ENCODE measurements around the gene PSMB5.
"Not testable (repeated sequence)": the region's sequence is repeated elsewhere in the genome, so short reads cannot be mapped to it uniquely, and the experiment has no call there.

Gene PSMB5

DNA sequence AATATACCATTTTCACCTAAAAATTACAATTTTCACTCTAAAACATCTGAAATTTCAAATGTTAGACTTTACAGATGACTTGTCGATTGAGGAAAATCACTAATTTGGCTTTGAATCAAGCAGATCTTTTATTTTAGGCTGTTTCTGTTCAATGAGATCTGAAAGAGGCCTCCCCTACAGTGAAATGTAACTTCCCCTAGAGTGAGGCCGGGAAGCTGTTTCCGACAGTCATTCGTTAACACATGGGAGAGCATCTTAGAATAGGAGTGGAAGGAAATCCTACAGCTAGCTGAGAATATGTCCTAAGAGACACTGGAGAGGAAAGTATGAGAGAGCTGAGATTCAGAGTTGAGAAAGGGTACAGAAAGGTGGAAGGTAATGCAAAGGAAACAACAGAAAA lies 19.1 kb downstream of the PSMB5 start:
- no peak for DNase-seq (ENCODE audit: low read depth, low spot score)

DNA sequence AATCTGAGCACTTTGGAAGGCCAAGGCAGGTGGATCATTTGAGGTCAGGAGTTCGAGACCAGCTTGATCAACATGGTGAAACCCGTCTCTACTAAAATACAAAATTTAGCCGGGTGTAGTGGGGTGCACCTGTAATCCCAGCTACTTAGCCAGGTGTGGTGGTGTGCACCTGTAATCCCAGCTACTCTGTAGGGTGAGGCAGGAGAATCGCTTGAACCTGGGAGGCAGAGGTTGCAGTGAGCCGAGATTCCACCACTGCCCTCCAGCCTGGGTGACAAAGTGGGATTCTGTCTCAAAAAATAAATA lies 21.0 kb downstream of the PSMB5 start:
- DNase-seq (ENCODE audit: low read depth, low spot score): not testable (repeated sequence)

DNA sequence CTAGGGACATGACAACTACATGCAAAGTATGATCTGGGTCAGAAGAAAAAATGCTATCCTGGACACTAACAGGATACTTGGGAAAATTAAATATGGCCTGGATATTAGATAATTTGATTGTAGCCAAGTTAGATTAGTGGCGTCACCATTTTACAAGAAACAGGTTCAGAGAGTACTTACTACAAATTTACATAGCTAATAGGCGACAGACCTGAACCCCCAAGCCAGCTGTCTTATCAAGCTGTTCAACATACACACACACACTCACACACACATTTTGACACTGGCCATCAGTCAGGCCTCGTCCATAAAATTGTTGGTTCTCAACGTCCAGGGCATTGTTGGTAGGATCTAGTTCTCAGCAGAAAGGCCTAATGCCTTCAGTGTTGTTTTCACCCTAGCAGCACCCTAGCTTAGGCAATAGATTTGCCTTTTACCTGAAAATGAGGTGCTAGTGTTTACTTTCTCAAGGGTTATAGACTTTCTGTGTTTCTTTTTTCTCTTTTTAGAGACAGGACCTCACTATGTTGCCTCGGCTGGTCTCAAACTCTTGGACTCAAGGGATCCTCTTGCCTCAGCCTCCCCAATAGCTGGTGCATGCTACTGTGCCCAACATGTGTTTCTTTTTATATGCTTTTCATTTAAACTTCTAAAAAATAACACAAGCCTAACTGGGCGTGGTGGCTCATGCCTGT lies 21.5 kb downstream of the PSMB5 start:
- no peak for DNase-seq (ENCODE audit: low read depth, low spot score)

DNA sequence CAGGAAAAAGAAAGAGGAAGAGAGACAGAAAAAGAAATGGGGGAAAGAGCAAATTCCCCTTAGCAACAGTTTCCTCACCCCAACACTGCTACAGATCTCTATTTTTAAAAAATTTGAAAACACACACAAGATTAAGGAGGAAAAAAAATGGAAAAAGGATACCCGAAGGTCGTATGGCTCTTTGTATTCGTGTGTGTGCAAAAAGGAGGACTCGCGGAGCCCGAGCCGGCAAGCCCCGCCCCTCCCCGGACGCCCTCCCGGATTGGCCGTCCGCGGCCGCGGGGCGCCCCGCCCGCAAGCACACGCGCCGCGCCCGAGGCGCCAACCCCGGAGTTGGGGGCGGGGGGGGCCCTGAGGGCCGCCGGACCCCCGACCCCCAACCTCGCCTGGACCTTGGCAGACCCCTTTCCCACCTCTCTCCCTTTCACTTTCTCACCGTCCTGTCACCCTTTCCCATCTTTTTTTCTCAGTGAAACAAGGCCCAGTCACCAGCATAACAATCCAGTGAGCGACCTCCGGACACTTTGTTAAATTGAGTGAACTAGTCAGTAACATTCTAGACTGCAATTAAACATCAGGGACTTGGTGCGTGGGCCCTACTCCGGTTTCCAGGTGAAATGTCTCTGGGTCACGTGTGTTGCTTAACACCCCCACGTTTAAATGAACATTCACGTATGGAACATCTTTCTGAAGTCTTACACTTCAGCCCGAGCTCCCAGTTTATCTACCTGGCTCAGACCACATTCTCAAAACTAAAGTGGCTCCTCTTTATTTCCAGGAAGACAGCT lies 24.6 kb downstream of the PSMB5 start, which contains the start of gene C14orf93:
C14orf93 (minus strand) TSS at position 205 of the 788 bp plus-strand sequence. CDS start 11,120 bp downstream, outside the sequence.
- peak; percentile 63 for DNase-seq (ENCODE audit: low read depth, low spot score)

- DNase-seq (ENCODE audit: low read depth, low spot score): no peak
Observed at GRCh38 chr14:23009483-23009938, 25.2 kb downstream of the PSMB5 start.

GRCh38 chr14:23008831-23009230 lies 25.9 kb downstream of the PSMB5 start:
- DNase-seq (ENCODE audit: low read depth, low spot score): no peak

DNA sequence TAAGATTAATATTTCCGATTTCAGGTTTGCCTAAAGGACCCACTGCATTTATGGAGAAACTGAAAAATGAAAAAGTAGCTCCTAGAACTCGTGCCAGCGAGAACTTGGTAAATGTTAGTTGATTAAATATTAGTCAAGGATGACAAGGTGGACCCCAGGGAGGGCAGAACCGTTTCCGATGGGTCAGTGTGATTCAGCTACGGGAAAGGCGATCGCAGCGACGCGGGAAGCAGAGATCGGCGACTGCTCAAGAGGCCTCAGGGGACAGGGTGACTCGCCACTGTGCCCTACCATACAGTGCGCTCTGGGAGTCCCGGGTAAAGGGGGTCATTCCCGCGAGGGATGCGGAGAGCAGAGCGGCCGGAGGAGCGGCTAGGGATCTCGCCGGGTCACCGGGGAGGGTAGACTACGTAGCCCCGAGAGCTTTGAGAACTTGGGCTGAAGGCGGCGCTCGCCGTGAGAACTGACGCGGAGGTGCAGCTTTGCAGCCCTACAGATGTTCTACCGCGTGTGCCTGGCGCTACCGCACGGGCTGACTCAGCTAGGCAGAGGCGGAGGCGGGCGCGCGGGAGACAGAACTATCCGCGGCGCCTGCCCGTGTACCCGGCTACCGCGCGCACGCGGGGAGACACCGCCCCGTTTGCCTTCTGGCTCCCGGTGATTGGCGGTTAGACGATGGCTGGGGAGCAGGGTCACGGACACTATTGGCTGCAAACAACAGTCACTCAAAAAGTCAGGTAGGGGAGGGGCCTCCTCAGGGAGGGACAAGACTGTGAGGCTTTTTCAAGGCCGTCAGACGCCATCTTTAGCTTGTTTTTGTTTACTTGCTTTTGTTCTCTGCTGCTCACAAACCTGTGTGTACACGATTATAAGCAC lies 27.9 kb downstream of the PSMB5 start:
- peak; percentile 89 for DNase-seq (ENCODE audit: low read depth, low spot score)

GRCh38 chr14:23006188-23006534 lies 28.5 kb downstream of the PSMB5 start:
- DNase-seq (ENCODE audit: low read depth, low spot score): no peak

- no peak for DNase-seq (ENCODE audit: low read depth, low spot score)
Observed at GRCh38 chr14:23005451-23006187, 29.1 kb downstream of the PSMB5 start.

- not testable (repeated sequence) for DNase-seq (ENCODE audit: low read depth, low spot score)
Observed at GRCh38 chr14:23004274-23004673, 30.4 kb downstream of the PSMB5 start.

DNA sequence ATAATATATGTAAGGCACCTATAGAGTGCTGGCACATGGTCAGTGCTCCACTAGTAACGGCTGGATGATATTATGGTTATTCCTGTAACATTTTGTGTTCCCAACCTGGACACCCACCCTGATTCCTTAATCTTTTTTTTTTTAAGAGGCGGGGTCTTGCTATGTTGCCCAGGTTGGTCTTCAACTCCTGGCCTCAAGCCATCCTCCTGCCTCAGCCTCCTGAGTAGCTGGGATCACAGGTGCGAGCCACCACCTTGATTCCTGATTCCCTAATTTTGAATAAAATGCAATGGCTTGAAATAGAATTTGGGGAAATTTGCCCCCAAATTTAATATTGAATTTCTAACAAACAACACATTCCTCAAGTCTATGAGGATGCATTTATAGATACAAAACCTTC lies 32.1 kb downstream of the PSMB5 start:
- no peak for DNase-seq (ENCODE audit: low read depth, low spot score)

GRCh38 chr14:23000860-23001259 lies 33.8 kb downstream of the PSMB5 start:
- no peak for DNase-seq (ENCODE audit: low read depth, low spot score)

GRCh38 chr14:22998329-22999012 lies 36.2 kb downstream of the PSMB5 start:
- DNase-seq (ENCODE audit: low read depth, low spot score): no peak

- no peak for DNase-seq (ENCODE audit: low read depth, low spot score)
Observed at GRCh38 chr14:22997676-22998323, 36.9 kb downstream of the PSMB5 start.

- DNase-seq (ENCODE audit: low read depth, low spot score): no peak
Observed at GRCh38 chr14:22996768-22997654, 37.7 kb downstream of the PSMB5 start.

- DNase-seq (ENCODE audit: low read depth, low spot score): no peak
Observed at GRCh38 chr14:22995889-22996625, 38.6 kb downstream of the PSMB5 start.

DNA sequence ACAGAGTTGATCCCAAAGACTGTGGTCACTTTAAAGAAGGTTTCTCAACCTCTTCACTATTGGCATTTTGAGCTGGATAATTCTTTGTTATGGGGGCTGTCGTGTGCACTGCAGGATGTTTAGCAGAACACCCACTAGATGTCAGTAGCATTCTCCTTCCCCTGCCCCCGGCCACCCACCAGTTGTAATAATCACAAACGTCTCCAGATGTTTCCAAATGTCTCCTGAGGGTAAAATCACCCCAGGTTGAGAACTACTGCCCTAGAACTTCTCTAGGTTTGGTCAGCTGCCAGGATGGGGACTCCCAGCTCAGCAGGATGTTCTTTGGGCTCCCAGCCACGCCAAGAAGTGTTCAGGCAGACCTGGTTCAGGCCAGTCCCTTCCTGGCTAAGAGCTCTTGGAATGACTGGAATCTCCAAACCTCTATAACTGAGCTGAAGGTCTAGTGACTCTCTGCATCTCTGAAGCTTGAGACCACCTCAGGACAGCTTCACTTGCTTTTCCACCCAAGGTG lies 39.9 kb downstream of the PSMB5 start:
- no peak for DNase-seq (ENCODE audit: low read depth, low spot score)

DNA sequence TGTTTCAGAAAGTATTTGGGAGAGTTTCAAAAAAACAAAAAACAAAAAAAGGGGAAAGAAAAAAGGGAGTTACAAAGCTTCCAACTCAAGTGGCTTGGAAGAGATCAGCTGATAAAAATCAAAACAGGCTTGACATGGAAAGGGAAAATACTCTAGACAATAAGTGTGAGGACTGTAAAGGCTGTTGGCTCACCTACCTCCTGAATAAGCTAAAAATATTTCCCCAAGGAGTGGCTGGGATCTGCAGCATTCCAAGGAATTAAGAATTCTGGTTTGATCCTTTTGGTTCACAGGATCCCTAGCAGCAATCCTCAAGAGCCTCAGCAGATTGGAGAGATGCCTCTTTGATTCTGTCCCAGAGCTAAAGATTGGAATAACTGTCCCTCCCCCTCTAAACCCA lies 41.2 kb downstream of the PSMB5 start:
- DNase-seq (ENCODE audit: low read depth, low spot score): no peak
